ENCODE data around the gene APRT. TPM values are rescaled to one million over a fixed set of nuclear protein-coding genes. Genes with fewer than 3 reads are reported as not detected.

Gene APRT
- total and polyA plus RNA-seq, 9 of the 15 experiments (the other 6 are each of a cell fraction or from before 2014, with no cell fraction given), result 41.7 to 409 (median 146) TPM

GRCh38 chr16:88857728-88858339 lies 46.1 kb upstream of the APRT start (continued):
- TF ChIP-seq ZNF431 (CRISPR knock-in tag; IDR thresholded peaks at IDR 0.05) (no peak), CREB1 (IDR thresholded peaks at IDR 0.05) (no peak), CREB1 (CRISPR knock-in tag; IDR thresholded peaks at IDR 0.05) (no peak), DEAF1 (CRISPR knock-in tag; IDR thresholded peaks at IDR 0.05) (0 out of 2 replicates have a peak, but pooled peaks have one; percentile 21), ZNF444 (CRISPR knock-in tag; IDR thresholded peaks at IDR 0.05) (no peak), ZNF76 (CRISPR knock-in tag; IDR thresholded peaks at IDR 0.05; ENCODE audit: borderline replicate concordance) (no peak), POLR2AphosphoS2 (IDR thresholded peaks at IDR 0.05; ENCODE audit: low read length) (no peak), ZNF77 (CRISPR knock-in tag; IDR thresholded peaks at IDR 0.05) (no peak), PHB (CRISPR knock-in tag; IDR thresholded peaks at IDR 0.05) (no peak), MYC (IDR thresholded peaks at IDR 0.05; ENCODE audit: low read depth, low read length) (no peak), MYC (CRISPR knock-in tag; IDR thresholded peaks at IDR 0.05; ENCODE audit: borderline replicate concordance, low read depth) (no peak), SOX6 (IDR thresholded peaks at IDR 0.05) (no peak), MAX (CRISPR knock-in tag; IDR thresholded peaks at IDR 0.05) (no peak), TEAD2 (tag; IDR thresholded peaks at IDR 0.05) (no peak), ZBTB1 (CRISPR knock-in tag; IDR thresholded peaks at IDR 0.05; ENCODE audit: borderline replicate concordance, low read depth) (no peak), YY1 (IDR thresholded peaks at IDR 0.05; ENCODE audit: borderline replicate concordance in 1 of 3, control insufficient read depth in 1 of 3, extremely low read depth in 1 of 3, insufficient read depth in 3 of 3, insufficient read length in 1 of 3, insufficient replicate concordance in 2 of 3, low read depth in 1 of 3, low read length in 2 of 3) (peak in 1 of 3 experiments; percentile 56), ATF7 (IDR thresholded peaks at IDR 0.05) (no peak), SMC3 (conservative IDR thresholded peaks at IDR 0.05; ENCODE audit: insufficient read depth, low read depth, low read length) (peak; percentile 66), TCF7L2 (IDR thresholded peaks at IDR 0.05; ENCODE audit: low read depth, low read length) (no peak), STAT6 (CRISPR knock-in tag; IDR thresholded peaks at IDR 0.05) (0 out of 2 replicates have a peak, but pooled peaks have one; percentile 42), GABPA (tag; conservative IDR thresholded peaks at IDR 0.05; ENCODE audit: low read depth) (no peak), BDP1 (IDR thresholded peaks at IDR 0.05; ENCODE audit: insufficient read depth, insufficient read length) (no peak), CREM (IDR thresholded peaks at IDR 0.05; ENCODE audit: low read depth) (no peak)
